GM23338 (cell line): Measurements from ENCODE around the gene PM20D1. TPM values are rescaled to one million over a fixed set of nuclear protein-coding genes. Genes with fewer than 3 reads are reported as not detected.

Source experiments
- ATAC-seq: fragments of 200-7000 bp; cut with Tn5 transposase; 3 replicates; pipeline ENCODE4 v1.9.1; 2020
- DNase-seq: peaks from one replicate; pipeline ENCODE4 v3.0.0-alpha.2; 2015; ENCODE audit warnings: low spot score
- H2AFZ ChIP-seq: fragments of 200-600 bp; sonication (generic); 2 replicates; pipeline ENCODE4 v1.8.0; 2016; ENCODE audit warnings: antibody characterized with exemption, mild to moderate bottlenecking, moderate library complexity
- H3F3A ChIP-seq: fragments of 200-600 bp; sonication (generic); replicated peaks from 2 replicates; pipeline ENCODE4 v1.8.0; 2017; ENCODE audit warnings: antibody characterized with exemption, mixed run types, low read depth
- H3K27ac ChIP-seq: fragments of 200-600 bp; sonication (generic); 2 replicates; pipeline ENCODE4 v1.6.1; 2016; ENCODE audit warnings: low read depth
- H3K27me3 ChIP-seq: fragments of 200-600 bp; sonication (generic); 2 replicates; pipeline ENCODE4 v1.8.0; 2016; ENCODE audit warnings: mild to moderate bottlenecking, mixed run types, moderate library complexity; ENCODE audit not compliant: insufficient read depth
- H3K36me3 ChIP-seq: fragments of 200-600 bp; sonication (generic); 2 replicates; pipeline ENCODE4 v1.8.0; 2016; ENCODE audit warnings: mild to moderate bottlenecking; ENCODE audit not compliant: insufficient read depth
- H3K4me1 ChIP-seq: fragments of 200-600 bp; sonication (generic); 2 replicates; pipeline ENCODE4 v1.8.0; 2016; ENCODE audit warnings: mild to moderate bottlenecking, moderate library complexity; ENCODE audit not compliant: insufficient read depth
- H3K4me2 ChIP-seq: fragments of 200-600 bp; sonication (generic); 2 replicates; pipeline ENCODE4 v1.7.1; 2017; ENCODE audit warnings: mixed run types
- H3K4me3 ChIP-seq: fragments of 200-600 bp; sonication (generic); 2 replicates; pipeline ENCODE4 v1.6.1; 2016; ENCODE audit warnings: mixed run types
- H3K79me2 ChIP-seq: fragments of 200-600 bp; sonication (generic); replicated peaks from 2 replicates; pipeline ENCODE4 v1.8.0; 2017; ENCODE audit warnings: mild to moderate bottlenecking; ENCODE audit not compliant: insufficient read depth
- H3K9me2 ChIP-seq: fragments of 200-600 bp; sonication (generic); 2 replicates; pipeline ENCODE4 v1.8.0; 2017; ENCODE audit not compliant: insufficient read depth
- H4K20me1 ChIP-seq: fragments of 200-600 bp; sonication (generic); replicated peaks from 2 replicates; pipeline ENCODE4 v1.8.0; 2017; ENCODE audit warnings: mild to moderate bottlenecking; ENCODE audit not compliant: insufficient read depth
- H3K27ac Mint-ChIP-seq: 2 replicates; pipeline ENCODE4 v1.8.0; 2020; ENCODE audit warnings: inconsistent platforms, mild to moderate bottlenecking, moderate library complexity, mixed read lengths
- H3K27me3 Mint-ChIP-seq: 3 replicates; pipeline ENCODE4 v1.8.0; 2022; ENCODE audit warnings: low read depth, mild to moderate bottlenecking, moderate library complexity, mixed read lengths, inconsistent platforms; ENCODE audit not compliant: insufficient read depth, poor library complexity
- H3K36me3 Mint-ChIP-seq: 3 replicates; pipeline ENCODE4 v1.8.0; 2021; ENCODE audit warnings: low read depth, mild to moderate bottlenecking, inconsistent platforms, moderate library complexity, mixed read lengths
- H3K4me1 Mint-ChIP-seq: 3 replicates; pipeline ENCODE4 v1.8.0; 2020; ENCODE audit warnings: mild to moderate bottlenecking, inconsistent platforms, mixed read lengths
- H3K4me3 Mint-ChIP-seq: 3 replicates; pipeline ENCODE4 v1.8.0; 2021; ENCODE audit warnings: moderate library complexity, mild to moderate bottlenecking, inconsistent platforms, mixed read lengths
- H3K9me3 Mint-ChIP-seq: 3 replicates; pipeline ENCODE4 v1.8.0; 2020; ENCODE audit warnings: moderate library complexity, mild to moderate bottlenecking, inconsistent platforms, mixed read lengths
- CREB1 ChIP-seq: fragments of 250-450 bp; sonication (Bioruptor Pico); IDR thresholded peaks from 2 replicates; pipeline ENCODE4 v1.5.0; 2020; ENCODE audit warnings: low read depth, mild to moderate bottlenecking, moderate library complexity
- EZH2 ChIP-seq: fragments of 200-600 bp; sonication (generic); IDR thresholded peaks from one replicate; pipeline ENCODE4 v1.8.0; 2017; ENCODE audit warnings: antibody characterized with exemption, mild to moderate bottlenecking, low read depth; ENCODE audit not compliant: unreplicated experiment
- EZH2phosphoT487 ChIP-seq: fragments of 200-600 bp; sonication (generic); IDR thresholded peaks from one replicate; pipeline ENCODE4 v1.8.1; 2018; ENCODE audit warnings: antibody characterized with exemption; ENCODE audit not compliant: unreplicated experiment
- JUNB ChIP-seq: IDR thresholded peaks from one replicate; pipeline ENCODE4 v1.6.1; 2016; ENCODE audit warnings: antibody characterized with exemption; ENCODE audit not compliant: unreplicated experiment
- NANOG ChIP-seq: IDR thresholded peaks from 2 replicates; pipeline ENCODE4 v1.6.1; 2016; ENCODE audit warnings: antibody characterized with exemption, borderline replicate concordance
- POLR2AphosphoS5 ChIP-seq: IDR thresholded peaks from 2 replicates; pipeline ENCODE4 v1.6.1; 2016; ENCODE audit warnings: antibody characterized with exemption, low read depth
- STAT1 ChIP-seq: IDR thresholded peaks from one replicate; pipeline ENCODE4 v1.6.1; 2016; ENCODE audit warnings: antibody characterized with exemption; ENCODE audit not compliant: unreplicated experiment
- ZNF114 ChIP-seq: fragments of 250-450 bp; sonication (Bioruptor Pico); IDR thresholded peaks from 2 replicates; pipeline ENCODE4 v1.5.0; 2020; ENCODE audit warnings: mild to moderate bottlenecking, moderate library complexity
- ZNF331 ChIP-seq: fragments of 250-450 bp; sonication (Bioruptor Pico); IDR thresholded peaks from 2 replicates; pipeline ENCODE4 v1.5.0; 2020; ENCODE audit warnings: low read depth, mild to moderate bottlenecking, moderate library complexity
- polyA plus RNA-seq: library from polyadenylated mRNA; unstranded; fragments of >200 nt; fragmentation: Nextera tagmentation; extraction: Ambion mirVana; gene quantifications from 2 replicates; pipeline ENCODE4 v1.2.1, GENCODE V29; 2016
- total RNA-seq: library from RNA; depleted of rRNA; stranded (reverse); fragments of >200 nt; shearing (Covaris generic); gene quantifications from 2 replicates; pipeline ENCODE4 v1.2.3, GENCODE V29; 2014
- TF ChIP-seq, protein P1 (sequence below): fragments of 250-450 bp; sonication (Bioruptor Pico); IDR thresholded peaks from 2 replicates; pipeline ENCODE4 v1.5.0; 2020; ENCODE audit warnings: mild to moderate bottlenecking, moderate library complexity
- TF ChIP-seq, protein P2 (sequence below): IDR thresholded peaks from one replicate; pipeline ENCODE4 v1.6.1; 2018; ENCODE audit warnings: antibody characterized with exemption; ENCODE audit not compliant: unreplicated experiment
- TF ChIP-seq, protein P3 (sequence below), 2 experiments: fragments of 200-600 bp in 1 of 2; sonication (generic) in 1 of 2; conservative IDR thresholded peaks; 2 replicates each; pipeline versions ENCODE4 v1.5.1 to v1.6.1; 2016 to 2017; ENCODE audit warnings: antibody characterized with exemption in 2 of 2, low read depth in 2 of 2, mild to moderate bottlenecking in 2 of 2, moderate library complexity in 1 of 2
- TF ChIP-seq, protein P4 (sequence below): IDR thresholded peaks from 2 replicates; pipeline ENCODE4 v1.6.1; 2016; ENCODE audit warnings: antibody characterized with exemption

PM20D1 gene
- total and polyA plus RNA-seq, 2 experiments from 2014 or later: 0.10 TPM; not detected in 1

DNA sequence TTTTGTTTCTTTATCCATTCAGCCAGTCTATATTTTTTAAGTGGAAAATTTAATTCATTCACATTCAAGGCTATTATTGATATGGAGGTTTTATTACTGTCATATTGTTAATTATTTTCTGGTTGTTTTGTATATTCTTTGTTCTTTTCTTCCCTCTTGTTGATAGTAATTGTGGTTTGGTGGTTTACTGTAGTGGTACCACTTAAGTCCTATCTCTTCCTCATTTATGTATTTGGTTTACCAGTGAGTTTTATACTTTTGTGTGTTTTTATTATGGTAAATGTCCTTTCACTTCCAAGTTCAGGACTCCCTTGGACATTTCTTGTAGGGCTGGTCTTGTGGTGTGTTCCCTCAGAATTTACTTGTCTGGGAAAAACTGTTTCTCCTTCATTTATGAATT is 28.1 kb upstream of the PM20D1 start:
- Histone ChIP-seq H3K4me1 (no peaks in the 10 kb centered on the region), H4K20me1 (no peaks in the 10 kb centered on the region), H3K4me3 (no peak overlapping the region), H3K27me3 (no peaks in the 10 kb centered on the region), H3F3A (no peaks in the 10 kb centered on the region), H3K4me2 (no peak overlapping the region), H3K27ac (no peak overlapping the region), H3K9me2 (no peaks in the 10 kb centered on the region), H2AFZ (no peak overlapping the region), H3K36me3 (no peaks in the 10 kb centered on the region), H3K79me2 (no peaks in the 10 kb centered on the region)
- H3K9me3 Mint-ChIP-seq: no peaks in the 10 kb centered on the region
- no peak overlapping the region for H3K27ac Mint-ChIP-seq
- no peak overlapping the region for H3K4me3 Mint-ChIP-seq
- DNase-seq: no peak
- TF ChIP-seq EZH2phosphoT487 (no peak), ZNF331 (CRISPR knock-in tag) (no peak), STAT1 (no peak), CREB1 (CRISPR knock-in tag) (no peak), NANOG (no peak), EZH2 (no peak), POLR2AphosphoS5 (no peak), JUNB (no peak), ZNF114 (CRISPR knock-in tag) (no peak)
- TF ChIP-seq, protein P1, sequence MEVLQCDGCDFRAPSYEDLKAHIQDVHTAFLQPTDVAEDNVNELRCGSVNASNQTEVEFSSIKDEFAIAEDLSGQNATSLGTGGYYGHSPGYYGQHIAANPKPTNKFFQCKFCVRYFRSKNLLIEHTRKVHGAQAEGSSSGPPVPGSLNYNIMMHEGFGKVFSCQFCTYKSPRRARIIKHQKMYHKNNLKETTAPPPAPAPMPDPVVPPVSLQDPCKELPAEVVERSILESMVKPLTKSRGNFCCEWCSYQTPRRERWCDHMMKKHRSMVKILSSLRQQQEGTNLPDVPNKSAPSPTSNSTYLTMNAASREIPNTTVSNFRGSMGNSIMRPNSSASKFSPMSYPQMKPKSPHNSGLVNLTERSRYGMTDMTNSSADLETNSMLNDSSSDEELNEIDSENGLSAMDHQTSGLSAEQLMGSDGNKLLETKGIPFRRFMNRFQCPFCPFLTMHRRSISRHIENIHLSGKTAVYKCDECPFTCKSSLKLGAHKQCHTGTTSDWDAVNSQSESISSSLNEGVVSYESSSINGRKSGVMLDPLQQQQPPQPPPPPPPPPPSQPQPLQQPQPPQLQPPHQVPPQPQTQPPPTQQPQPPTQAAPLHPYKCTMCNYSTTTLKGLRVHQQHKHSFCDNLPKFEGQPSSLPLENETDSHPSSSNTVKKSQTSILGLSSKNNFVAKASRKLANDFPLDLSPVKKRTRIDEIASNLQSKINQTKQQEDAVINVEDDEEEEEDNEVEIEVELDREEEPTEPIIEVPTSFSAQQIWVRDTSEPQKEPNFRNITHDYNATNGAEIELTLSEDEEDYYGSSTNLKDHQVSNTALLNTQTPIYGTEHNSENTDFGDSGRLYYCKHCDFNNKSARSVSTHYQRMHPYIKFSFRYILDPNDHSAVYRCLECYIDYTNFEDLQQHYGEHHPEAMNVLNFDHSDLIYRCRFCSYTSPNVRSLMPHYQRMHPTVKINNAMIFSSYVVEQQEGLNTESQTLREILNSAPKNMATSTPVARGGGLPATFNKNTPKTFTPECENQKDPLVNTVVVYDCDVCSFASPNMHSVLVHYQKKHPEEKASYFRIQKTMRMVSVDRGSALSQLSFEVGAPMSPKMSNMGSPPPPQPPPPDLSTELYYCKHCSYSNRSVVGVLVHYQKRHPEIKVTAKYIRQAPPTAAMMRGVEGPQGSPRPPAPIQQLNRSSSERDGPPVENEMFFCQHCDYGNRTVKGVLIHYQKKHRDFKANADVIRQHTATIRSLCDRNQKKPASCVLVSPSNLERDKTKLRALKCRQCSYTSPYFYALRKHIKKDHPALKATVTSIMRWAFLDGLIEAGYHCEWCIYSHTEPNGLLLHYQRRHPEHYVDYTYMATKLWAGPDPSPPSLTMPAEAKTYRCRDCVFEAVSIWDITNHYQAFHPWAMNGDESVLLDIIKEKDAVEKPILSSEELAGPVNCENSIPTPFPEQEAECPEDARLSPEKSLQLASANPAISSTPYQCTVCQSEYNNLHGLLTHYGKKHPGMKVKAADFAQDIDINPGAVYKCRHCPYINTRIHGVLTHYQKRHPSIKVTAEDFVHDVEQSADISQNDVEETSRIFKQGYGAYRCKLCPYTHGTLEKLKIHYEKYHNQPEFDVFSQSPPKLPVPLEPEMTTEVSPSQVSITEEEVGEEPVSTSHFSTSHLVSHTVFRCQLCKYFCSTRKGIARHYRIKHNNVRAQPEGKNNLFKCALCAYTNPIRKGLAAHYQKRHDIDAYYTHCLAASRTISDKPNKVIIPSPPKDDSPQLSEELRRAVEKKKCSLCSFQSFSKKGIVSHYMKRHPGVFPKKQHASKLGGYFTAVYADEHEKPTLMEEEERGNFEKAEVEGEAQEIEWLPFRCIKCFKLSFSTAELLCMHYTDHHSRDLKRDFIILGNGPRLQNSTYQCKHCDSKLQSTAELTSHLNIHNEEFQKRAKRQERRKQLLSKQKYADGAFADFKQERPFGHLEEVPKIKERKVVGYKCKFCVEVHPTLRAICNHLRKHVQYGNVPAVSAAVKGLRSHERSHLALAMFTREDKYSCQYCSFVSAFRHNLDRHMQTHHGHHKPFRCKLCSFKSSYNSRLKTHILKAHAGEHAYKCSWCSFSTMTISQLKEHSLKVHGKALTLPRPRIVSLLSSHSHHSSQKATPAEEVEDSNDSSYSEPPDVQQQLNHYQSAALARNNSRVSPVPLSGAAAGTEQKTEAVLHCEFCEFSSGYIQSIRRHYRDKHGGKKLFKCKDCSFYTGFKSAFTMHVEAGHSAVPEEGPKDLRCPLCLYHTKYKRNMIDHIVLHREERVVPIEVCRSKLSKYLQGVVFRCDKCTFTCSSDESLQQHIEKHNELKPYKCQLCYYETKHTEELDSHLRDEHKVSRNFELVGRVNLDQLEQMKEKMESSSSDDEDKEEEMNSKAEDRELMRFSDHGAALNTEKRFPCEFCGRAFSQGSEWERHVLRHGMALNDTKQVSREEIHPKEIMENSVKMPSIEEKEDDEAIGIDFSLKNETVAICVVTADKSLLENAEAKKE (CRISPR knock-in tag): no peak
- TF ChIP-seq, protein P2, sequence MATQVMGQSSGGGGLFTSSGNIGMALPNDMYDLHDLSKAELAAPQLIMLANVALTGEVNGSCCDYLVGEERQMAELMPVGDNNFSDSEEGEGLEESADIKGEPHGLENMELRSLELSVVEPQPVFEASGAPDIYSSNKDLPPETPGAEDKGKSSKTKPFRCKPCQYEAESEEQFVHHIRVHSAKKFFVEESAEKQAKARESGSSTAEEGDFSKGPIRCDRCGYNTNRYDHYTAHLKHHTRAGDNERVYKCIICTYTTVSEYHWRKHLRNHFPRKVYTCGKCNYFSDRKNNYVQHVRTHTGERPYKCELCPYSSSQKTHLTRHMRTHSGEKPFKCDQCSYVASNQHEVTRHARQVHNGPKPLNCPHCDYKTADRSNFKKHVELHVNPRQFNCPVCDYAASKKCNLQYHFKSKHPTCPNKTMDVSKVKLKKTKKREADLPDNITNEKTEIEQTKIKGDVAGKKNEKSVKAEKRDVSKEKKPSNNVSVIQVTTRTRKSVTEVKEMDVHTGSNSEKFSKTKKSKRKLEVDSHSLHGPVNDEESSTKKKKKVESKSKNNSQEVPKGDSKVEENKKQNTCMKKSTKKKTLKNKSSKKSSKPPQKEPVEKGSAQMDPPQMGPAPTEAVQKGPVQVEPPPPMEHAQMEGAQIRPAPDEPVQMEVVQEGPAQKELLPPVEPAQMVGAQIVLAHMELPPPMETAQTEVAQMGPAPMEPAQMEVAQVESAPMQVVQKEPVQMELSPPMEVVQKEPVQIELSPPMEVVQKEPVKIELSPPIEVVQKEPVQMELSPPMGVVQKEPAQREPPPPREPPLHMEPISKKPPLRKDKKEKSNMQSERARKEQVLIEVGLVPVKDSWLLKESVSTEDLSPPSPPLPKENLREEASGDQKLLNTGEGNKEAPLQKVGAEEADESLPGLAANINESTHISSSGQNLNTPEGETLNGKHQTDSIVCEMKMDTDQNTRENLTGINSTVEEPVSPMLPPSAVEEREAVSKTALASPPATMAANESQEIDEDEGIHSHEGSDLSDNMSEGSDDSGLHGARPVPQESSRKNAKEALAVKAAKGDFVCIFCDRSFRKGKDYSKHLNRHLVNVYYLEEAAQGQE: no peak
- TF ChIP-seq, protein P3, sequence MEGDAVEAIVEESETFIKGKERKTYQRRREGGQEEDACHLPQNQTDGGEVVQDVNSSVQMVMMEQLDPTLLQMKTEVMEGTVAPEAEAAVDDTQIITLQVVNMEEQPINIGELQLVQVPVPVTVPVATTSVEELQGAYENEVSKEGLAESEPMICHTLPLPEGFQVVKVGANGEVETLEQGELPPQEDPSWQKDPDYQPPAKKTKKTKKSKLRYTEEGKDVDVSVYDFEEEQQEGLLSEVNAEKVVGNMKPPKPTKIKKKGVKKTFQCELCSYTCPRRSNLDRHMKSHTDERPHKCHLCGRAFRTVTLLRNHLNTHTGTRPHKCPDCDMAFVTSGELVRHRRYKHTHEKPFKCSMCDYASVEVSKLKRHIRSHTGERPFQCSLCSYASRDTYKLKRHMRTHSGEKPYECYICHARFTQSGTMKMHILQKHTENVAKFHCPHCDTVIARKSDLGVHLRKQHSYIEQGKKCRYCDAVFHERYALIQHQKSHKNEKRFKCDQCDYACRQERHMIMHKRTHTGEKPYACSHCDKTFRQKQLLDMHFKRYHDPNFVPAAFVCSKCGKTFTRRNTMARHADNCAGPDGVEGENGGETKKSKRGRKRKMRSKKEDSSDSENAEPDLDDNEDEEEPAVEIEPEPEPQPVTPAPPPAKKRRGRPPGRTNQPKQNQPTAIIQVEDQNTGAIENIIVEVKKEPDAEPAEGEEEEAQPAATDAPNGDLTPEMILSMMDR (conservative IDR thresholded peaks at IDR 0.05; ENCODE audit: low read depth in 2 of 2): no peak
- TF ChIP-seq, protein P4, sequence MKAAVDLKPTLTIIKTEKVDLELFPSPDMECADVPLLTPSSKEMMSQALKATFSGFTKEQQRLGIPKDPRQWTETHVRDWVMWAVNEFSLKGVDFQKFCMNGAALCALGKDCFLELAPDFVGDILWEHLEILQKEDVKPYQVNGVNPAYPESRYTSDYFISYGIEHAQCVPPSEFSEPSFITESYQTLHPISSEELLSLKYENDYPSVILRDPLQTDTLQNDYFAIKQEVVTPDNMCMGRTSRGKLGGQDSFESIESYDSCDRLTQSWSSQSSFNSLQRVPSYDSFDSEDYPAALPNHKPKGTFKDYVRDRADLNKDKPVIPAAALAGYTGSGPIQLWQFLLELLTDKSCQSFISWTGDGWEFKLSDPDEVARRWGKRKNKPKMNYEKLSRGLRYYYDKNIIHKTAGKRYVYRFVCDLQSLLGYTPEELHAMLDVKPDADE: no peak
- no peak for ATAC-seq
- H3K27me3 Mint-ChIP-seq: no peaks in the 10 kb centered on the region
- H3K36me3 Mint-ChIP-seq: no peaks in the 10 kb centered on the region
- no peaks in the 10 kb centered on the region for H3K4me1 Mint-ChIP-seq
